HL-60 (cell line): ENCODE measurements around the gene ATF6B.

Experiments
- CTCF ChIP-seq: IDR thresholded peaks from one replicate; pipeline ENCODE4 v1.5.1; 2011; ENCODE audit warnings: low read length, control low read depth, inconsistent platforms; ENCODE audit not compliant: insufficient read depth
- GABPA ChIP-seq: IDR thresholded peaks from 2 replicates; pipeline ENCODE4 v1.6.1; 2012; ENCODE audit warnings: low read depth
- POLR2AphosphoS5 ChIP-seq: IDR thresholded peaks from 2 replicates; pipeline ENCODE4 v1.6.1; 2012; ENCODE audit warnings: low read depth
- REST ChIP-seq: IDR thresholded peaks from 2 replicates; pipeline ENCODE4 v1.6.1; 2012; ENCODE audit warnings: low read depth; ENCODE audit not compliant: insufficient replicate concordance
- SPI1 ChIP-seq: IDR thresholded peaks from 2 replicates; pipeline ENCODE4 v1.6.1; 2012; ENCODE audit warnings: low read depth, mild to moderate bottlenecking, borderline replicate concordance

- TF ChIP-seq CTCF (no peak), POLR2AphosphoS5 (no peak), REST (no peak), SPI1 (no peak), GABPA (no peak)
Observed at GRCh38 chr6:32097364-32097763, 30.7 kb downstream of the ATF6B start.
